DND-41 (cell line): Measurements from ENCODE around the gene CTIF.

Source experiments
- ATAC-seq: fragments of 200-7000 bp; cut with Tn5 transposase; 3 replicates; pipeline ENCODE4 v1.9.1; 2021; ENCODE audit warnings: low read depth; ENCODE audit not compliant: insufficient read depth
- DNase-seq: peaks from one replicate; pipeline ENCODE4 v3.0.0-alpha.2; 2020
- H2AFZ ChIP-seq: 2 replicates; pipeline ENCODE4 v1.6.0; 2012; ENCODE audit warnings: low read depth, low read length
- H3K27ac ChIP-seq: 2 replicates; pipeline ENCODE4 v1.5.1; 2012; ENCODE audit warnings: low read length, inconsistent platforms
- H3K27me3 ChIP-seq: fragments of 200-600 bp; sonication (generic); 2 replicates; pipeline ENCODE4 v1.6.0; 2012; ENCODE audit warnings: low read length, mild to moderate bottlenecking, inconsistent platforms; ENCODE audit not compliant: insufficient read depth, poor library complexity
- H3K36me3 ChIP-seq: 2 replicates; pipeline ENCODE4 v1.5.1; 2012; ENCODE audit warnings: low read length, inconsistent platforms; ENCODE audit not compliant: insufficient read depth
- H3K4me1 ChIP-seq: 2 replicates; pipeline ENCODE4 v1.5.1; 2012; ENCODE audit warnings: mild to moderate bottlenecking, low read length; ENCODE audit not compliant: insufficient read depth
- H3K4me2 ChIP-seq: 2 replicates; pipeline ENCODE4 v1.6.0; 2012; ENCODE audit warnings: mild to moderate bottlenecking, moderate library complexity, low read length, inconsistent platforms; ENCODE audit not compliant: insufficient read depth
- H3K4me3 ChIP-seq, 2 experiments: fragments of 200-600 bp in 1 of 2; shearing (Covaris generic) in 1 of 2; 2 replicates each; pipeline ENCODE4 v1.5.1; 2012 to 2016; ENCODE audit warnings: inconsistent platforms in 2 of 2, low read length in 2 of 2, mild to moderate bottlenecking in 2 of 2, low read depth in 1 of 2, moderate library complexity in 1 of 2
- H3K79me2 ChIP-seq: 2 replicates; pipeline ENCODE4 v1.6.0; 2012; ENCODE audit warnings: low read length, inconsistent platforms; ENCODE audit not compliant: insufficient read depth
- H3K9ac ChIP-seq: 2 replicates; pipeline ENCODE4 v1.6.0; 2012; ENCODE audit warnings: low read depth, mild to moderate bottlenecking, inconsistent platforms, low read length, moderate library complexity
- H3K9me3 ChIP-seq: 2 replicates; pipeline ENCODE4 v1.5.1; 2012; ENCODE audit warnings: low read length, moderate library complexity, mild to moderate bottlenecking, inconsistent platforms; ENCODE audit not compliant: insufficient read depth, severe bottlenecking
- H4K20me1 ChIP-seq: 2 replicates; pipeline ENCODE4 v1.6.0; 2012; ENCODE audit warnings: low read length; ENCODE audit not compliant: insufficient read depth
- EZH2 ChIP-seq: IDR thresholded peaks from 3 replicates; pipeline ENCODE4 v1.6.1; 2012; ENCODE audit warnings: borderline replicate concordance, low read depth, mild to moderate bottlenecking, moderate library complexity, low read length, inconsistent platforms; ENCODE audit not compliant: severe bottlenecking
- TF ChIP-seq, protein P1 (sequence below): IDR thresholded peaks from 2 replicates; pipeline ENCODE4 v1.5.1; 2012; ENCODE audit warnings: borderline replicate concordance, low read length, moderate library complexity, mild to moderate bottlenecking; ENCODE audit not compliant: poor library complexity, severe bottlenecking; ENCODE audit errors: extremely low read depth

The CTIF gene

GRCh38 chr18:48732767-48733424 is 194.1 kb downstream of the CTIF start:
- Histone ChIP-seq H3K9me3 (no peaks in the 10 kb centered on the region), H2AFZ (no peak overlapping the region), H3K4me2 (no peak overlapping the region), H3K9ac (no peak overlapping the region), H3K27ac (no peak overlapping the region), H3K36me3 (no peaks in the 10 kb centered on the region), H3K4me3 (no peak overlapping the region), H3K27me3 (no peaks in the 10 kb centered on the region), H3K4me1 (no peaks in the 10 kb centered on the region), H3K79me2 (no peaks in the 10 kb centered on the region), H4K20me1 (no peaks in the 10 kb centered on the region)
- DNase-seq (no peak), ATAC-seq (no peak)
- no peak for TF ChIP-seq EZH2
- TF ChIP-seq, protein P1, sequence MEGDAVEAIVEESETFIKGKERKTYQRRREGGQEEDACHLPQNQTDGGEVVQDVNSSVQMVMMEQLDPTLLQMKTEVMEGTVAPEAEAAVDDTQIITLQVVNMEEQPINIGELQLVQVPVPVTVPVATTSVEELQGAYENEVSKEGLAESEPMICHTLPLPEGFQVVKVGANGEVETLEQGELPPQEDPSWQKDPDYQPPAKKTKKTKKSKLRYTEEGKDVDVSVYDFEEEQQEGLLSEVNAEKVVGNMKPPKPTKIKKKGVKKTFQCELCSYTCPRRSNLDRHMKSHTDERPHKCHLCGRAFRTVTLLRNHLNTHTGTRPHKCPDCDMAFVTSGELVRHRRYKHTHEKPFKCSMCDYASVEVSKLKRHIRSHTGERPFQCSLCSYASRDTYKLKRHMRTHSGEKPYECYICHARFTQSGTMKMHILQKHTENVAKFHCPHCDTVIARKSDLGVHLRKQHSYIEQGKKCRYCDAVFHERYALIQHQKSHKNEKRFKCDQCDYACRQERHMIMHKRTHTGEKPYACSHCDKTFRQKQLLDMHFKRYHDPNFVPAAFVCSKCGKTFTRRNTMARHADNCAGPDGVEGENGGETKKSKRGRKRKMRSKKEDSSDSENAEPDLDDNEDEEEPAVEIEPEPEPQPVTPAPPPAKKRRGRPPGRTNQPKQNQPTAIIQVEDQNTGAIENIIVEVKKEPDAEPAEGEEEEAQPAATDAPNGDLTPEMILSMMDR: no peak

GRCh38 chr18:48733643-48734253 is 194.9 kb downstream of the CTIF start:
- H2AFZ ChIP-seq: no peak overlapping the region
- ATAC-seq: no peak
- H3K9me3 ChIP-seq: no peaks in the 10 kb centered on the region
- no peak for DNase-seq
- H4K20me1 ChIP-seq: no peaks in the 10 kb centered on the region
- no peak overlapping the region for H3K27ac ChIP-seq
- no peaks in the 10 kb centered on the region for H3K79me2 ChIP-seq
- H3K4me3 ChIP-seq: no peak overlapping the region
- no peak for TF ChIP-seq EZH2
- TF ChIP-seq, protein P1: no peak
- no peaks in the 10 kb centered on the region for H3K36me3 ChIP-seq
- no peaks in the 10 kb centered on the region for H3K27me3 ChIP-seq
- no peak overlapping the region for H3K9ac ChIP-seq
- H3K4me2 ChIP-seq: no peak overlapping the region
- H3K4me1 ChIP-seq: no peaks in the 10 kb centered on the region

- Histone ChIP-seq H3K9me3 (no peaks in the 10 kb centered on the region), H2AFZ (no peak overlapping the region), H3K4me1 (no peaks in the 10 kb centered on the region), H3K79me2 (no peaks in the 10 kb centered on the region), H3K27ac (no peak overlapping the region), H3K27me3 (no peaks in the 10 kb centered on the region), H3K9ac (no peak overlapping the region), H3K4me3 (no peak overlapping the region), H3K4me2 (no peak overlapping the region), H4K20me1 (no peaks in the 10 kb centered on the region; the same call in 1 of the 2 replicates), H3K36me3 (no peaks in the 10 kb centered on the region)
- ATAC-seq (no peak), DNase-seq (no peak)
- no peak for TF ChIP-seq EZH2
- TF ChIP-seq, protein P1: no peak
Measured at GRCh38 chr18:48734460-48734859, 195.6 kb downstream of the CTIF start.
